HL-60 (cell line): ENCODE results near the gene DHRS13.
"Not testable (repeated sequence)": the region's sequence is repeated elsewhere in the genome, so short reads cannot be mapped to it uniquely, and the experiment has no call there.

Experiments
- DNase-seq, 2 experiments: peaks; one replicate each; pipeline ENCODE4 v3.0.0-alpha.2; 2010 to 2020; ENCODE audit warnings: low read depth in 1 of 2, low spot score in 1 of 2
- H3K27ac ChIP-seq: fragments of 250-450 bp; sonication (Bioruptor Pico); replicated peaks from 2 replicates; pipeline ENCODE4 v1.5.1; 2020; ENCODE audit warnings: mild to moderate bottlenecking, moderate library complexity
- H3K27me3 ChIP-seq: fragments of 250-450 bp; sonication (Bioruptor Pico); 2 replicates; pipeline ENCODE4 v1.5.1; 2021; ENCODE audit warnings: mild to moderate bottlenecking, moderate library complexity; ENCODE audit not compliant: insufficient read depth, poor library complexity, severe bottlenecking
- H3K4me3 ChIP-seq: replicated peaks from 2 replicates; pipeline ENCODE4 v1.5.1; 2011; ENCODE audit warnings: mild to moderate bottlenecking, control low read depth, low read length; ENCODE audit not compliant: insufficient read depth
- CTCF ChIP-seq: IDR thresholded peaks from one replicate; pipeline ENCODE4 v1.5.1; 2011; ENCODE audit warnings: low read length, control low read depth, inconsistent platforms; ENCODE audit not compliant: insufficient read depth
- GABPA ChIP-seq: IDR thresholded peaks from 2 replicates; pipeline ENCODE4 v1.6.1; 2012; ENCODE audit warnings: low read depth
- POLR2AphosphoS5 ChIP-seq: IDR thresholded peaks from 2 replicates; pipeline ENCODE4 v1.6.1; 2012; ENCODE audit warnings: low read depth
- REST ChIP-seq: IDR thresholded peaks from 2 replicates; pipeline ENCODE4 v1.6.1; 2012; ENCODE audit warnings: low read depth; ENCODE audit not compliant: insufficient replicate concordance
- SPI1 ChIP-seq: IDR thresholded peaks from 2 replicates; pipeline ENCODE4 v1.6.1; 2012; ENCODE audit warnings: low read depth, mild to moderate bottlenecking, borderline replicate concordance

The DHRS13 gene

GRCh38 chr17:28878158-28878910 is 24.5 kb downstream of the DHRS13 start:
- no peaks in the 10 kb centered on the region for H3K27me3 ChIP-seq
- TF ChIP-seq SPI1 (no peak), REST (no peak), CTCF (no peak), GABPA (no peak), POLR2AphosphoS5 (no peak)
- no peak overlapping the region for H3K27ac ChIP-seq
- DNase-seq, result no peak
- H3K4me3 ChIP-seq, result no peak overlapping the region

GRCh38 chr17:28877150-28877711 is 25.6 kb downstream of the DHRS13 start:
- H3K4me3 ChIP-seq, DNase-seq, H3K27ac ChIP-seq, H3K27me3 ChIP-seq: not testable (repeated sequence)

- Histone ChIP-seq H3K4me3 (no peak overlapping the region), H3K27me3 (no peaks in the 10 kb centered on the region), H3K27ac (no peak overlapping the region)
- no peak for DNase-seq
- TF ChIP-seq CTCF, result no peak
- no peak for TF ChIP-seq POLR2AphosphoS5
- no peak for TF ChIP-seq SPI1
- no peak for TF ChIP-seq GABPA
- TF ChIP-seq REST, result no peak
These were observed 26.9 kb downstream of the DHRS13 start for GRCh38 chr17:28875848-28876550.

GRCh38 chr17:28874750-28875149 is 28.1 kb downstream of the DHRS13 start:
- Histone ChIP-seq H3K27me3 (no peaks in the 10 kb centered on the region), H3K27ac (no peak overlapping the region), H3K4me3 (no peak overlapping the region)
- no peak for DNase-seq
- TF ChIP-seq SPI1 (no peak), GABPA (no peak), CTCF (no peak), REST (no peak), POLR2AphosphoS5 (no peak)
